Endometrial microvascular endothelial cells (primary cell): ENCODE measurements around the gene WDFY2. TPM values are rescaled to one million over a fixed set of nuclear protein-coding genes. Genes with fewer than 3 reads are reported as not detected.
"Not testable (repeated sequence)": the region's sequence is repeated elsewhere in the genome, so short reads cannot be mapped to it uniquely, and the experiment has no call there.

Experiments used
- in situ Hi-C: cut with HindIII; loops from 2 replicates; pipeline ENCODE4 v1.10.0; 2017; ENCODE audit warnings: low sequenced_read_pairs, low pct_unique_long_range_greater_than_20kb; ENCODE audit errors: inconsistent ontology term
- total RNA-seq: library from RNA; depleted of rRNA; stranded (reverse); fragments of >200 nt; gene quantifications from one replicate; pipeline ENCODE4 v1.2.3, GENCODE V29; 2015; ENCODE audit errors: inconsistent ontology term

The WDFY2 gene
- total RNA-seq, 1 donor from 2014 or later, result 1.6 TPM

DNA sequence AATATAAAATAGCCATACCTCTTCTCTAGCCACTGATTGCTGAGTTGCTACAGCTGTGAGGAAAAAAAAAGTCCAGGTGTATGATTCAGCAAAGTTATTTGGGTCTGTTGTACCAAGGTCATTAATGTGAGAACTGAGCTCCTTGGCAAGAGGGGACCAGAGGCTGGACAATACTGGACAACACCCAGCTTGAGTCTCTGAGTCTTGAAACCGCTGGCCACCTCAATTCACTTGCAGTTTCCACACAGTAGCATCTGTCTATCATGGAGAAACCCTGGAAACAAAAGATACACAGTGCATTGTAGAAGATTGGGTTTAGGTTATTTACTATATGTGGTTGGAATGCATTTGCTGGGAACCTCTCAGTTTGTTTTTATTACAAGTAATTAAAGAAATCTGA, 60.4 kb downstream of the WDFY2 start:
- in situ Hi-C loops, result no loop called here

DNA sequence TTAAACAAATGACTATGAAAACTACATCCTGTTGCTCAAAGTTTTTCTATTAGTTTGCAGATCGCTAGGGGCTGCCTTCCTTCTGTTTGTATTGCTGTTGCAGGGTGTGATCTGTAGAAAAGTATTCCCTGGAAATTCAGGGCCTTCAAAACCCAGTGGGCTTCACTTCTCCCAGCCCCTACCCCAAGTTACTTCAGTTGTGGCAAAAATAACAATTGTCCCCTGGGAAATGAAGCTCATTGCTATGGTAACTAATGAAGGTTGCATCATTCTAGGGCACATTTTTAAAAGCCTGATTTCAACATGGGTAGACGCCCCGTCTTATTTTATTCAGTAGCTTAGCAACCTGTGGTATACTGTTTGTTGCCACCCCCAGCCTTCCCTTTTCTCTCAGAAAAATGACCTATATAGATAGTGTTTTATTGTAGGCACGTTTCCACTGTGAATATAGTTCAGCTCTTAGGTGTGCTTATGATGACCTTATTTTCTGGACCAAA, 60.9 kb downstream of the WDFY2 start:
- in situ Hi-C loops, result no loop called here

DNA sequence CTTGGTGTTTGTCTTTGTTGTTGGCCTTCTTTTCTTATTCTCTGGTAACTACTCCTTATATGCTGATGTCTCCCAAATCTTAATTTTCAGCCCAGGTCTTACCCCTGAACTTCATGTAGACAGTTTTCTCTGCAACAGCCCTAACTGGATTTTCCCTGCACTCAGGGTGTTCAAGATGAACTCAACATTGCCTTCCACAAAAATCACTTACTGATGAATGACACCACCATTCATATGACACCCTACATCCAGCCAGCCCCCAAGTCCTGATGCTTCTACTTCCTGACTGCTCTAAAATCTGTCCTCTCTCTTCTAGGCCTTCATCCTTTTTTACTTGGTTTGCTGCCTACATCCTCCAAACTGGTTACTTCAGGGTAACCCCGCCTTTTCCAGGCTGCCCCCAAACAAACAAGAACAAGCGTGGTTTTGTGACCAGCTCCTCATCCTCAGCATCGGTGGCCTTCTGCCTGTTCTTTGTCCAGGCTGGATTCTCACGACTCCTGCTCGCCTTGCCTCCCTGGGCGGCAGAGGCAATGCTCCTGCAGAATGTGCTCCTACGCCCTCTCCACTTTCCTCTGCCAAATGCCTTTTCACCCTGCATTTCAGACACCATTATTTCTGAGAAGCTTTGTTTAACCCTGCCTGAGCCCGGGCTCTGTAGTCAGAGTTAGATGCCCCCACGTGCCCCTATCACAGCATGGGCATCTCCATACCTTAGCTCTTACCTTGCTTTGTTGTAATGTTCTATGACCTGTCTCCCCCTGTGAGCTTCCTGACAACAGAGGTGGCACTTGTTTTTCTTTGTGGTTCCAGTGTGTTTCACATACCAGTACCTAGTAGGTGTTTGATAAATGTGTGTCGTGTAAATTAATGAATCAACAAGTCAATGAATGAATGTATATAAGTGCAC, 61.8 kb downstream of the WDFY2 start:
- in situ Hi-C loops, result no loop called here

DNA sequence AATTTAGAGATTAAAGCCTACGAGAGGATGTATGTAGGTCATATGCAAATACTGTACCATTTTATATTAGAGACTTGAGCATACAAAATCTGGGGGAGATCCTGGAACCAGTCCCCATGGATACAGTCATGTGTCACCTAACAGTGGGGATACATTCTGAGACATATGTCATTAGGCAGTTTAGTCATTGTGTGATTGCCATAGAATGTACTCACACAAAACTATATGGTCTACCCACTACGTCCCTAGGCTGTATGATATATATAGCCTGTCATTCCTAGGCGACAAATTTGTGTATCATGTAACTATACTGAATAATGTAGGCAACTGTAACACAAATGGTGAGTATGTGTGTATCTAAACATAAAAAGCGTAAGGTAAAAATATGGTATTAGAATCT, 62.8 kb downstream of the WDFY2 start:
- in situ Hi-C loops, result no loop called here

DNA sequence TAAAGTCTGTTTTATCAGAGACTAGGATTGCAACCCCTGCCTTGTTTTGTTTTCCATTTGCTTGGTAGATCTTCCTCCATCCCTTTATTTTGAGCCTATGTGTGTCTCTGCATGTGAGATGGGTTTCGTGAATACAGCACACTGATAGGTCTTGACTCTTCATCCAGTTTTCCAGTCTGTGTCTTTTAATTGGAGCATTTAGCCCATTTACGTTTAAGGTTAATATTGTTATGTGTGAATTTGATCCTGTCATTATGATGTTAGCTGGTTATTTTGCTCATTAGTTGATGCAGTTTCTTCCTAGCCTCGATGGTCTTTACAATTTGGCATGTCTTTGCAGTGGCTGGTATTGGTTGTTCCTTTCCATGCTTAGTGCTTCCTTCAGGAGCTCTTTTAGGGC, 67.9 kb downstream of the WDFY2 start:
- in situ Hi-C loops, result not testable (repeated sequence)

DNA sequence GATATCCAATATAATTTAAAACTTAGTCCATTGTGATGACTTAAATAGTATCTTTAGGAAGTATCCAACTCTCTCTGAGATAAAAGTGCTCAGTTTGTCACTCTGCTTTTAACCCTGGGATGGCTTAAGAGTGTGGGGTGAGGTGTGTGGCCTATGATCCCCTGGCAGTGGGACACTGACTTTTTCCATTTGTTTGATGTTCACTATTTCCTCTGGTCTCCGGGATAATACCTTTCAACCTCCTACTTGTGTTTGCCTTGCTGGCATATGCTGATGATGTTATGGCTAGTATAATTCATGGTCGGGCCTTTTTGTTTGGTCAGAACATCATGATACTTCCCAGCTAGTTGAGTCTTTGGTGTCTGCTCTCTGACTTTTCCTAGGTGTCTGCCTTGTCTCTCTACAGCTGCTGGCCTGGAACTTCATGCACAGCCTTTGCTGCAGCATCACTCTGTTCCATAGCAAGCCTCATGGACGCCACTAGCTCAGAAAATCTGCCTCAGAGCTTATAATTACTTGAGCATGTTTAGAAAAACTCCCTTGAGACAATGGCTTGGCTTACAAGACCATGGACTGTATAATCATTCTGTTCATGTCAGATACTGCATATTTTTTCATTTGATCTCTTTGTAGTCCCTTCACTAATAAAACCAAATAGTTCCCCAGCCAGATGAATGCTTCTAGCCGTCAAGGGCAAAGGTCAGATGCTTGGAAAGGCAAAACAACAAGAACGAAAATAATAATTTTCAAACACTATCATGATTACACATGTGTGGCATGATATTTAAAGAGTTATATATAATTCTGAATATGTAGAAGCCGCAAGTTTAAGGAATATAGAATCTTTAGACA, 75.2 kb downstream of the WDFY2 start:
- in situ Hi-C loops, result no loop called here

DNA sequence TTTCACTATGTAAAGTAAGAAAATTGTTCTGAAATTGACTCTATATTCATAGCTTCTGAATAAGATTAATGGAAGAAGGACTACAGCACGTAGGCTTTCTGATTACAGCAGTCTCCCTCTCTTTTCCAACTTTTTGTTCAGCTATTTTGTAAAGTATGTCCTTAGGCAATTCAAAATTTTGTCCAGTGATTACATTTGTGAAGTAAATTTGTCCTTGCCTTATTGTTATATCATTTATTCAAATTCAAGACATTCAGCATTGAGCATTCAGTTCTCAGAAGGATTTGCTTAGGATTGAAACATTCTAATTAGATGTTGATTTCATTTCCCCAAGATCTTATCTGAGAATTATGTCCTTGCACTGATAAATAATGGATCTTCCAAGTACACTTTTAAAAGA, 76.6 kb downstream of the WDFY2 start:
- in situ Hi-C loops, result no loop called here

DNA sequence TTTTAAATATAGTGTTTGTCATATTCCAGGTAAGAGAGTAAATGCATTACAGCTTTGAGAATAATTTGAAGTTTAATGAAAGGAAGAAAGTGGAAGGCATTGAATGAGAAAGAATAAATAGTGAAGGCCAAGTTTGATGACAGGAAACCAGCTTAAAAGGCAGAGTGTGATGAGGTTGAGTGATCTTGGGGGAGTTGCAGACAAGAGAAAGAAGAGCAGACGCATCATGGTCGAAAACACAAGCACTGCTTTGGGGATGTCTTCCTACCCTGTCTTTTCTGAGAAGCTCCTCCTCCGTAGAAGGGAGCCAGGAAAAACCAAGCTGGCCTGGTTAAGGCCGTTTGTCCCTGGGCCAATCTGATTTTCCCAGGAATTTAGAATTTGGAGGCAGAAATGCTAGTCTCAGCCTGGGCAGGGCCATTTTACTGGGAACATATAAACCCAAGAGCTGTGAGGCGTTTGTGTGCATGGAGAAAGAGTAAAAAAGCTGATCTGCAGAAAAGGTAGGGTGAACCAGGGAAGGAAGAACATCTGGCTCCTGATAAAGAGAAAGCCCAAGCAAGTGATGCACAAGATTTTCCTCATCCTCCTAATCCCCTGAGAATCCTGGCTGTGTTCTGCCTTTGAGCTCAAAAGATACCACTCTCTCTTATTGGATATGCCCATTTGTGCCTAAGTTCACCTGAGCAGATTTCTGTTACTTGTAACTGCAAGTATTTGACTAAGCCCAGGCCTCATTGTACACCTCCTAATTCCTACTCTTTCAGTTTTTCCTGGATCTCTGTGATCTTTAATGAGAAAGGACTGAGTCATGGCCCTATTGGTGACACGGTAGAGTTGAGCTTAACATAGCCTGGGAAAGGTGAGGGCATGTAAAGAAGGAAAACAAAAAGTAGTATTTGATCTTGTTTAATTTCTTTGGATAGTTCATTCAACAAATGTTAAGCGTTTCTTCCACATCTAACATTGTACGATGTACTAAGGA, 80.0 kb downstream of the WDFY2 start:
- in situ Hi-C loops, result no loop called here

DNA sequence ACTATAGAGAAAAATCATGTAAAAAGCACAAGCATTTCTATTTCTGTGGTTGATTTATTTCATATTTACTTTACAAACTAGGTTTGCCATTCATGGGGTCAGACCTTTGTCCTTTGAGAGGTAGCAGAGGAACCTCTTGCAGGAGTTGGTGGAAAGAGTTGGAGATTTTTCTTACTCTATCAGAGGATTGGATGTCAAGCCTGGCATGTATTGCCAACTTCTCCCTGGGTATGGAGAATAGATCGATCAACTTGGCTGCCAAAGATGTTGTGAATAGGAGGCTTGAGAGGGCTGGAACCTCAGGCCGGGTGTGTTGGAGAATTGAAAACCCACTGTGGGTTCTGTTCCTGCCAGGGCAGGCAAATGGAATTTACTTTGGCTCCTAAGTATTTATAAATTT, 81.2 kb downstream of the WDFY2 start:
- in situ Hi-C loops, result no loop called here

DNA sequence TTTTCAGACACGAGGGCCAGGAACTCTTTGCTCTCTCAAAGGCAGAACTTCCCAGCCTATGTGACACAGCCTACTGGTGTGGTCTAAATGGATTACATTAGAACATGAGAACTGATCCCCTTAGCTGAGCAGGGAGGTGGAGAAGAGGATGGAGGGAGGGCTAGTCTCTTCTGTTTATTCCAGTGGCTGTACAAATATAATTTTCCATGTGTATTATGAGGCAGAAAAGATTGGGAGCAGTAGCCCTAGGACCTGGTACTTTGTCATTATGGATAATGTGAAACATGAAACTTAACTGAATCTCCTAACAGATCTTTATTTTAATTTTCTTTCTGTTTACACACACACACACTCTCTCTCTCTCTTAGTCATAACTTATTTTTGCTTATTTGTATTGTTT, 82.1 kb downstream of the WDFY2 start:
- in situ Hi-C loops, result no loop called here

DNA sequence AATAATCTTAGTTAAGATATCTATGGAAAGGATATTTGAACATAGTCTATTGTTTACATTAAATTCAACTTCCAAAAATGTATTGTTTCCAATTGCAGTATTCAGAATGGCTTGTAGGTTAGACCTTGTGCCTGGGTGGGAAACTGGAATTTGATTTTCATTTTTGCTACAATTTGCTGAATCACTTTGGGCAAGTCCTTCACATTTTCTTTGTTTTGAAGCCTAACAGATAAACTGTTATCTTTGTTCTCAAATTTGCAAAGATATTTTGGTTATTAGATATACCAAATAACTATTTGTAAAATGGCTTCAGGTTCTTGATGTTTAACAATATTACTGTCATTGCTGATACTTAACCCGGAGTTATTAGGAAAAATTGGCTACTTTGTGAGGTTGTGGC, 82.6 kb downstream of the WDFY2 start:
- in situ Hi-C loops, result no loop called here

DNA sequence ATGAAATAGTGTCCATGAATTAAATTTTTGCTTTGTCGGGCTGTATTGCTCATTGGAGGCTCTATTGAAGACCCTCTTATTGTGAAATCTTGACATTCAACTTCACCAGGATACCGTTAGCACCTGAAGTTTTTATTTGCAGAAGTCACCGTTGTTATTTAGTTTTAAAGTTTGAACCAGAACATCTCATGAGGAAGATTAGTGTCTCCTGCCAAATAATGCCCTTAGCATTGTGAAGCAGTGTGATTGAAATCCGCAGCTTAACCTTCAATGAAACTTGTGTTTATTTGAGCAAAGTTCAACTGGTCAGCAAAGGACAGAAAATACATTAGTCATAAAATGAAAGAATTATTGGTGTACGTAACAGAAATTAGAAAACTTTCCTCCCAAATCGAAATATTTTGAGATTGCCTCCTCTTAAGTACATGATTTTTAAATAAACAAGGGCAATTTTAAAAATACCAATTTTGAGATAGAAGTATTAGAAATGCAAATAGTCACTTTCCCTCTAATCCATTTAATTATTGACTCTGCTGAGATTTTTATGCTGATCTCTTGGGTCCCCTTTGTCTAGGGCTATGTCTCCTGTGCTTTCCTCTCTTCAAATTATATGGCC, 84.4 kb downstream of the WDFY2 start:
- in situ Hi-C loops, result no loop called here

DNA sequence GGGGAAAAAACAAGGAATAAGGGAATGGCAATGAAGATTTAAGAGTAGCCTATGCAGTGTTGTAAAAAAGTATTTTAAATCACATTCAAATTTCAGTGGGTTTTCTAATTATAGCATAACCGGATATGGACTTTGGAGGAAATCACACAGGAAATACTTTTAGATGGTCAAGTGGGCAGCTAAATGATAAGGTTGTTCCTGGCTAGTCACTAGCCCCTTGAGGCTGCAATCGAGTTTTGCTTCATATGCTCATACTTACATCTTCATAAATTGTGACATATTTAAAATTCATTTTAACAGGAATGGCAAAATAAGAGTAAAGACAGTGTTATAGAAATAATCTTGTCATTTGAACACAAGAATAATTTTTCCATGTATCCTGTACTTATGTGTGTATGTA, 88.9 kb downstream of the WDFY2 start:
- in situ Hi-C loops, result no loop called here

DNA sequence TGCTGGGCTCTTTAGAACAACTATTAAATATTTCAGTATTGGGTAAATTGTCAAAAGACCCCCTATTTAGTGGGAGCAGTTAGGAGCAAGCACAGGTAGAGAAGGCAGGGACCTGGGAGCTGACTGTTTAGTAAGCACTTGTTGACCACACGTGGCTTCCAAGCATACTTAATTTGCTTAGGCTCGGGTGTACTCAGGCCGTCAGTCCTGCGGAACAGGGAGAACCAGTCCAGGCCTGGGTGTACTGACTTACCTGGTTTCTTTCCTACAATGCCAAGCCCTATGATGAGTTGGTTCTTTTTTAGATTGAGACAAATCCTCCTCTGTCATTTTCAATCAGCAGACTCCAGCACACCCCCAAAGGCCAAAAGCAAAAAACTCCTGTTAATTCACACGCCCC, 90.0 kb downstream of the WDFY2 start:
- in situ Hi-C loops, result no loop called here

DNA sequence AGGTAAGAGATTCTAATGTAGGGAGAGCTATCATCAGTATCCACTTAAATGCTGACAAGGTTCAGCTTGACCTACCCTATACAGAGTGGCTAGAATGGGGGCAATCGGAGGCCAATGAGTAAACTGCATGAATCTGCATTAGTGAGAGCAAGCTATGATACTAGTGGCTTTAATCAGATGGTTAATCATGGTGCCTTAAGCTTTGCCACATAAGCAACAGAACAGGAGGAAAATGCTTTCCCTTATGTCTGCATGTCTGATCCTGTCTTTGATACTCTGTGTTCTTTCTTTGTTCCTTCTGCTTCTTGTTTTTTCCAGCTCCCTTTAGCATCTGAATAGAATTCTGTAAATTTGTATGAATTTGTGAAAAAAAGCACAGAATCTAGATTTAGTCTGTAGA, 91.1 kb downstream of the WDFY2 start:
- in situ Hi-C loops, result no loop called here

DNA sequence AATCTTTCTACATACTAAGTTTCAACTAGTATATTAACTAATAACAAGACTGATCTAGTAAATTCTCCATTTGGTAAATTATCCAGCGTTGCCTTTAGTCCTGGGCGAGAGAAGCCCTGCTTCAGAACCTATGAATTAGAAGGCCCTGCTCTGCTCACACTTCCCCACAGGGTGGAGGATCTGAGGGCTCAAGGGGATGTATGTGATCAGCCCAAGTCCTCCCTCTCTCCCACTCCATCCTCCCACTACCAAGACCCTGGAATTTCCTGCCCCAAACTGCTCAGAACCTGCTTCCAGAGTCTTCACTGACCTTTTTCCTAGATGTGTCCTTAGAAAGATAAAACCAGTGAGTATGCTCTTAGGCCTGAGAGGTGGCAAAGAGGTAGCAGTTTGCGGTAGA, 91.6 kb downstream of the WDFY2 start:
- in situ Hi-C loops, result no loop called here

DNA sequence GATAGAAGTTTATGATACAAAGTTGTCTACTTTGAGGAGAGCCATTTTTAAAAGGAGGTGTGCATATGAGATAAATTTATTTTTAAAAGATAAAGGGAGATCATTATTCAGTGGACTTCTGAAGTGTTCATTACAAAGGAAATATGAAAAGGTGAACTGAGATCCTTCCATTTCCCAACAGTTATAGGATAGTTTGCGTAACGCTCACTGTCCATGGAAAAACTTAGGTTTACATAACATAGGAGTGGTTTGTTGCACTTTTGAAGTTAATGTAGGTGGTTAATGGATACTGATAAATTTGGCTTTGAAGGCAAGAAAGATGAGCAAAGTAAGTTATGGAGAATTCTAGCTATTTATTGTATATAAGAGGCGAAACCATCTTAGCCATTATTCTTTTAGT, 92.5 kb downstream of the WDFY2 start:
- in situ Hi-C loops, result no loop called here

DNA sequence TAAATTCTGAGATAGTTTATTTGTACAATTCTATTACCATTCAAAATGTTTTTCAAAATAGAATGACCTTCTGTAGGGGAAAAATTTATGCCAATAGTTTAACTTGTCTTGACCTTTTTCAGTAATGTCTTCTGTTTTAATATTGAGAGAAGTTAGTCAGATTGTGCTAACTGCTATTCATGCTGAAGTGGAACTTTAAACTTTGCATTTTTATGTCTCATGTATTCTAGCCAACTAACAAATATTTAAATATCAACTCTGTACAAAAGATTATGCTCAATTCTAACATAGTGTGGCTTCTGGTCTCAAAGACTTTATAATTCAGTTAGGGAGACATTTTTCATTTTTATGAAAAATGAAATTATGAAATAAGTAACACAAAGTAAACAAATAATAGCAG, 94.2 kb downstream of the WDFY2 start:
- in situ Hi-C loops, result no loop called here
